Peyer's patch (tissue), 4 donors: ENCODE measurements around the gene SH2D7.

Source experiments
- CTCF ChIP-seq, 6 experiments: fragments of 450-650 bp in 4 of 6; fragments of 200-600 bp in 2 of 6; sonication (generic) in 1 of 6; IDR thresholded peaks; one replicate each; pipeline ENCODE4 v1.5.1; 2017 to 2019; ENCODE audit warnings: antibody characterized with exemption in 6 of 6, mild to moderate bottlenecking in 3 of 6, moderate library complexity in 1 of 6
- POLR2A ChIP-seq, 2 donors: fragments of 450-650 bp; IDR thresholded peaks; one replicate each; pipeline ENCODE4 v1.5.1; 2017; ENCODE audit warnings: antibody characterized with exemption in 2 of 2, mild to moderate bottlenecking in 2 of 2, moderate library complexity in 2 of 2

- TF ChIP-seq CTCF (IDR thresholded peaks at IDR 0.05) (no peak), POLR2A (IDR thresholded peaks at IDR 0.05) (no peak)
These were observed 47.2 kb upstream of the SH2D7 start for GRCh38 chr15:78045189-78045588.
